GM18870 (cell line): ENCODE data around the gene PLA2G2A.

Source experiments
- ATAC-seq: cut with Tn5 transposase; IDR thresholded peaks from one replicate; pipeline ENCODE4 v1.9.1; 2021; ENCODE audit warnings: moderate library complexity; ENCODE audit not compliant: unreplicated experiment

Gene PLA2G2A

GRCh38 chr1:19974822-19975416 is 4.5 kb downstream of the PLA2G2A start:
- ATAC-seq: no peak

DNA sequence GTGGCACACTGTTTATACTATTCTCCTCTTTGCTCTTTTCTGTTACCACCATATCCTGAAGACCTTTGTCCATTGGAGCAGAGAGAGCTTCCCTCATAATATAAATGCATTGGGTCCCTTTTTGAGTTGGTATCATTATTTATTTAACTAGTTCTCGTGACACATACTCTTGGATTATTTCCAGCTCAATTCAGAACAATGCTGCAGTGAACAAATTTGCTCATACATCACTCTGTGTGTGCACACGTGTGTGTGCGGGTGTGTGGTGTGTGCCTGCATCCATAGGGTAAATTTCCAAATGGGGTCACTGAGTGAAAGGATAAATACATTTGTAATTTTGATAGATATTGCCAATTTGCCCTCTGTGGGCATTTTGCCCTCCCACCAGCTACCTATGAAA is 5.8 kb downstream of the PLA2G2A start:
- ATAC-seq: no peak

DNA sequence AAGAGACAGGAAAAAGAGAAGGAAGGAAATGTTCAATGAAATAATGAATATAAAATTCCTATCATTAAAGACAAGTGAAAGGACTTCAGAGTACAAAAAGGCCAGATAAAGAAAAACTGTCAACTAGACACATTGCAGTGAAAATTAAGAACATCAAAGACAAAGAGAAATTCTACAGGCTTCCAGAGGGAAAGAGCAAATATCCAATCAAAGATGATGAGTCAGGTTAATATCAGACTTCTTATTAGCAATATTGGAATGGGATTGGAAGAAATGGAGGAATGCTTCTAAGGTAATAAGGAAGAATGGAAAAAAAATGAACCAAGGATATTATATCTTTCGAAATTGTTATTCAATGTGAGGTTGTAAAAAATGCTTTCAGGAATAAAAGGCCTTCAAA is 7.8 kb downstream of the PLA2G2A start:
- no peak for ATAC-seq

- ATAC-seq: no peak
Observed at GRCh38 chr1:19969898-19970660, 9.3 kb downstream of the PLA2G2A start.

DNA sequence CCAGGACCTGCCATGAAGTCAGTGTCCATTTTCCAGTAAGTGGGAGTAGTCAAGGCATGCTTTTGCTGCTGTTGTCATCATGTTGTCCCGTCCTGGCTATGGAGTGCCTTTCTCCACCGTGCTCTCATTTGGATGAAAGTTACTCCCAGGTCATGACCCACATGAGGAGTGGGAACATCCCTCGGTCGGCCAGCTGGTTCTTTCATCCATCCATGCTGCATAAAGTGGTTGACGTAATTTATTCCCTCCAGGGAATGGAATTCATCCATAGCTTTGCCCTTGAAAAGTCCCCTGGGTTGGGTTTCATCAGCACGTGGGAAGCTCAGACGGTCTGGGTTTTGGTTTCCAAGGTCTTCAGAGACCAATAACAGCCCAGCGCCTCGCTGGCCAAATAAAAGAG is 11.6 kb downstream of the PLA2G2A start:
- ATAC-seq: no peak

DNA sequence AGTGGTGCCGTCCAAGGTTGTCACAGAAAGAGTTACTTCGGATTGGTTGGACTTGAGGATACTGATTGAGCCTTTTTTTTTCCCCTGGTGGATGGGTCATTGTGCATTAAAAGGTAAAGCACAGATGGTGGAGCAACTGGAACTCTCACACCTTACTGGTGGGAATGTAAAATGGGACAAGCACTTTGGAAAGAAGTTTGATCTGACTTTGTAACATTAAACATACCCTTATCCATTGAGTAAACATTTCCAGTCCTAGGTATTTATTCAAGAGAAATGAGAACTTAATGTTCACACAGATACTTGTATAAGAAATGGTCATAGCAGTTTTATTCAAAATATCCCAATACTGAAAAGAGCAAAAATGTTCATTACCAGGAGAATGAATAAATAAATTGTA is 14.9 kb downstream of the PLA2G2A start:
- ATAC-seq: no peak

- ATAC-seq: no peak
Observed at GRCh38 chr1:19963636-19964035, 15.8 kb downstream of the PLA2G2A start.

GRCh38 chr1:19960591-19960990 is 18.8 kb downstream of the PLA2G2A start:
- no peak for ATAC-seq

DNA sequence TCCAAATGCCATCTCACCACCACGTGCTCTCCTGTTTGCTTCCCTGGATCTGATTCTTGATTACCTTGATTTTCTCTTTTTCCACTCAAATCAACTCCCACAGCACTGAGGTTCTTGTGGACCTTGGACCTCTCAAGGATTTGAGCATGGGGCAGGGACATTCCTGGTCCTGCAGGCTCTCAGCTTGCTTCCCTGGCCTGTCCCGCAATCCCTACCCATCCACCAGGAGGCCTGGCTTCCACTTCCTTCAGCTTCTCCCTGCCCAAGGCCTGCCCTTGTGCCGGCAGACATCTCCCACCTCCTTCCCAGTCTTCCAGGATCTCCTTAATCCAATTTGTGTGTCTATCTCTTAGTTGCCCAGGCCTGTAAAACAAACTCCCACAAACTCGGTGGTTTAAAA is 21.6 kb downstream of the PLA2G2A start:
- no peak for ATAC-seq

DNA sequence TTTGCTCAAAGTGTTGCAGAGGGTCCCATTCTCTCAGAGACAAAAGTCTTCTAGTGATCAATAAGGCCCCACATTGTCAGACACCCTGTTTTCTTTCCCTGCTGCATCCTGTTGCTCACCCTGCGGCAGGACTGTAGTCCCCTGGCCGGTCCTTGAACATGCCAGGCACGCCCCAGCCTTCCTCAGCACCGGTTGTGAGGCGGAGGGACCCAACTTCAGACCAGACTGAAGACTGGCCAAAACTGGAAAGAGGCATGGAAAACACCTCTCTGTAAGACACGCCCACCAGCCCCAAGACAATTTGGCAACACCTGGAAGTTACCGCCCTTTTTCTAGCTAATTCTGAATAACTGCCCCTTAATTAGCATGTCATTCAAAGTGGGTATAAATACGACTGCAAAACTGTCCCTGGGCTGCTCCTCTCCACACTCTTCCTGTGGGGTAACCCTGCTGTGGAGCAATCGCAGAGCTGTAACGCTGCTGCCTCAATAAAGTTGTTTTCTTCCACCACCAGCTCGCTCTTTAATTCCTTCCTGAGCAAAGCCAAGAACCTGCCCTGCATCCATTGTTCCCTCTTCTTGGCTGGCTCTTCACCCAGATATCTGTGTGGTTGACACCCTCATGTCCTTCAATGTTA is 23.8 kb downstream of the PLA2G2A start:
- no peak for ATAC-seq

DNA sequence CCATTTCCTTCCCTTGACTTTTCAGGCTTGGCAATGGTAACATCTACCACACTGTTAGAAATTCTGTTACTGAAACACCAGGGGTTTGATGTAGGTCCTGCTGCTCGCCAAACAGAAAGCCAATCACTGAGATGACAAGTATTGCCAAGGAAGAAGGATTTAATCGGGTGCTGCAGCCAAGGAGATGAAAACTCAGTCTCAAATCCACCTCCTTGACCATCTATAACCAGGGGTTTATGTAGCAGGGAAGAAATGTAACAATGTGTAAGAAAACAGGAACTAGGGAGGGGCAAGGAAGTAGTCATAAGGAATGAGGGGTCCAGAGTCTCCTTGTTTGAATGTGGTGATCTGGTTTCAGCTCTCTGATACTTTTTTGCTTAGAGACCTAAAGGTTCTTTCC is 25.4 kb downstream of the PLA2G2A start:
- no peak for ATAC-seq

- no peak for ATAC-seq
Observed at GRCh38 chr1:19949016-19949415, 30.4 kb downstream of the PLA2G2A start.

- no peak for ATAC-seq
Observed at GRCh38 chr1:19946971-19947370, 32.4 kb downstream of the PLA2G2A start.

DNA sequence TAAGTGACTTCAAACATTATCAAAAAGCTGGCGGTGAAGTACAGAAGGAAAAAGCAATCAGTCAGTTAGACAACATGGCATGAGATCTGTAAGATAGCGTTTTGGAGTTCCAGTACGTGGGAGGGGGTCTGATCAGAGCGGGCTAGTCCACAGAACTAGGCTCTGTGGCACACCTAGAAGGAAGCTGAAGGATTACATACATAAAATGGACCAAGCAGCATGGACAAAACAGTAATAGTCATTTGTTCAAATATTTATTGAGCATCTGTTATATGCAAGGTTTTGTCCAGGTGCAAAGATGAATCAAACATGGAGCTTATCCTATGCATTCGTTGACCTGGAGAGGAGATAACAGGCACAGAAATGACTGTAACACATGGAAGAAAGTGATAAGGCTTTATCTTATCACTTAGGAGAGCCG is 33.1 kb downstream of the PLA2G2A start:
- ATAC-seq: no peak

DNA sequence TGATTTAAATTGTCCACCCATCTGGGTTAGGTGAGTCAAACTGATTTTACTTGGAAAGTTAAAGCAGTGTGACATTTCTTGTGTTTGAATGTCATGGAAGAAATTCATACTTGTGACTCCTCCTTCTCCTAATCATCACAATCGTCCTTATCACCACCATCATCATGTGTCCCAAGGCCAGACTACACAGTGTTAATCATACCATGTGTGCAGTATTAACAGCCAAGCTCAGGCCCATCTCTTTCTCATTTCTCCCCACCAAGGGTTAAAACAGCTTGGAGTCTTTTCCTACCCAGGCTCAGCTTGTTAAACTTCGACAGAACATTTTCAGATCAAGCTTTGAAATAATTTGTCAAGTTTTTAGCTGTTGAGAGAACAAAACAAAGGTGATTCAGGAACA is 33.5 kb downstream of the PLA2G2A start:
- ATAC-seq: no peak

DNA sequence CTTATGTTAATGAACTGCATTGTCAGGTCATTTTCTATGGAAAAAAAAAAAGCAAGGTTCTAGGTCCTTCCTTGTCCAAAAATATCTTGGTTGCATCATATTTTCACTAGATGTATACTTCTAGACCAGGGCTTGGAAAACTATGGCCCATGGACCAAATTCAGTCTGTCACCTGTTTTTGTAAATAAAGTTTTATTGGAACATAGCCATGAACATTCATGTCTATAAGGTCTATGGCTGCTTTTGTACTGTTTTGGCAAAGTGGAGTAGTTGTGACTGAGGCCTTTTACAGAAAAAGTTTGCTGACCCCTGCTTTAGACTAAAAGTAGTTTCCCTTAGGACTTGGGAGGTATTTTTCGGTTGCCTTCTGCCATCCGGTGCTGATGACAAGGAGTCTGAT is 36.8 kb downstream of the PLA2G2A start:
- no peak for ATAC-seq

- ATAC-seq: no peak
Observed at GRCh38 chr1:19942088-19942487, 37.3 kb downstream of the PLA2G2A start.

GRCh38 chr1:19941206-19941568 is 38.2 kb downstream of the PLA2G2A start:
- no peak for ATAC-seq

GRCh38 chr1:19940486-19941205 is 38.8 kb downstream of the PLA2G2A start:
- ATAC-seq: no peak

- no peak for ATAC-seq
Observed at GRCh38 chr1:19938472-19938871, 40.9 kb downstream of the PLA2G2A start.

GRCh38 chr1:19936061-19936750 is 43.2 kb downstream of the PLA2G2A start:
- ATAC-seq: no peak
